GM19351 (cell line): ENCODE data around the gene TFCP2.

Source experiments
- ATAC-seq: cut with Tn5 transposase; IDR thresholded peaks from one replicate; pipeline ENCODE4 v1.9.1; 2021; ENCODE audit warnings: mild to moderate bottlenecking, moderate library complexity; ENCODE audit not compliant: unreplicated experiment

The TFCP2 gene

DNA sequence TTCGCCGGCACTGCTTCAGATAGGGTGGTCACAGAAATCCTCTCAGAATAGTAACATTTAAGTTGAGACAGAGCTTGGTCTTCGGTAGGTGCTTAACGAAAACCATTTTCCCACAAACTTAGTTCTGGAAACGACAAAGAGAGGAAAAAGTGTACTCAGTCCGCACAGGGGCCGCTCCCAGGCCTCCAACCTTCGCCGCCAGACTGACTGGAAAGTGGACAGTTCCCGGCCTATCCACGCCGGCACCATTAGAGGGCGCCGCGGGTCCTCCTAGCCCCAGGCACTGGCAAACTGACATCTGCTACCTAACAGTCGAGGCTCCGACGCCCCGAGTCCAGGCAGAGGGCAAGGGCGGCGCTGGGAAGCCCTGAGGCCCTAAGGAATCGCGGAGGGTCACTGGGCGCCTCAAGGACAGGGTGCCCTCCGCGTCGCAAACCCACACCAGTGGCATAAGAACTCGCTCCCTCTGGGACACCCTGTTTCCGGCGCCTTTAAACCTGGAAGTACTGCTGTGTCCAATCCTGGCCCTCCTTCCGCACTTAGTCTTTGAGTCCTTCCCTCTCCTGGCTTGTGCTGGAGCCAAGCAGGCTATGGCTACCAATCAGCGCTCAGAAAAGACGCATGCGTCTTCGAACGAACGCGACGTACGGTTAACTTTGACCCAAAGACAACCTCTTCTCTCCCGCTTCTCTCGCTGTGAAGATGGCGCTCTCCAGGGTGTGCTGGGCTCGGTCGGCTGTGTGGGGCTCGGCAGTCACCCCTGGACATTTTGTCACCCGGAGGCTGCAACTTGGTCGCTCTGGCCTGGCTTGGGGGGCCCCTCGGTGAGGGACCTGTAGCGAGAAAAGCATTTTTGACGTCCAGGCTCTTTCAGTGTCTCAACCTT, 125.0 kb downstream of the TFCP2 start, which contains the start of gene LETMD1:
TSS of gene LETMD1 (plus strand) at position 673 of the 886 bp plus-strand sequence. CDS start at position 703, 30 bp downstream.
- ATAC-seq: peak; percentile 94
